Adrenal gland (tissue), 12 donors: ENCODE measurements around the gene TMEM270. TPM values are rescaled to one million over a fixed set of nuclear protein-coding genes. Genes with fewer than 3 reads are reported as not detected.
A peak's percentile ranks its signal among the peaks of the same experiment; 100 is the strongest.

Experiments
- DNase-seq, 7 donors: peaks; one replicate each; pipeline ENCODE4 v3.0.0-alpha.2; 2019 to 2020
- H3K27ac ChIP-seq, 5 donors: fragments of 200-600 bp; sonication (generic) in 4 of 5; 1 replicate in 3 of 5; 2 replicates in 2 of 5; pipeline versions ENCODE4 v1.5.1 to v1.8.0; 2016 to 2020; ENCODE audit warnings: mild to moderate bottlenecking in 1 of 5
- H3K27me3 ChIP-seq: fragments of 200-600 bp; 2 replicates; pipeline ENCODE4 v1.8.0; 2021
- H3K36me3 ChIP-seq, 2 donors: fragments of 200-600 bp; replicated peaks in 1 of 2; 1 replicate in 1 of 2; 2 replicates in 1 of 2; pipeline versions ENCODE4 v1.5.1 to v1.8.0; 2018 to 2022
- H3K4me1 ChIP-seq, 2 donors: fragments of 200-600 bp; replicated peaks in 1 of 2; 1 replicate in 1 of 2; 2 replicates in 1 of 2; pipeline versions ENCODE4 v1.5.1 to v1.8.0; 2018 to 2021
- H3K4me3 ChIP-seq, 4 donors: fragments of 200-600 bp; sonication (generic) in 3 of 4; one replicate each; pipeline ENCODE4 v1.5.1; 2016 to 2018
- H3K9me3 ChIP-seq, 3 donors: fragments of 200-600 bp; sonication (generic) in 1 of 3; replicated peaks in 1 of 3; 1 replicate in 2 of 3; 2 replicates in 1 of 3; pipeline versions ENCODE4 v1.5.1 to v1.8.0; 2016 to 2021
- CTCF ChIP-seq, 6 experiments: fragments of 450-650 bp in 4 of 6; fragments of 200-600 bp in 2 of 6; sonication (generic) in 1 of 6; IDR thresholded peaks; 1 replicate in 5 of 6; 2 replicates in 1 of 6; pipeline versions ENCODE4 v1.5.1 to v1.8.0; 2016 to 2021; ENCODE audit warnings: antibody characterized with exemption in 6 of 6, mild to moderate bottlenecking in 2 of 6, moderate library complexity in 1 of 6
- POLR2A ChIP-seq, 2 donors: fragments of 450-650 bp; IDR thresholded peaks; one replicate each; pipeline ENCODE4 v1.6.1; 2017; ENCODE audit warnings: antibody characterized with exemption in 2 of 2, mild to moderate bottlenecking in 2 of 2, moderate library complexity in 1 of 2
- WGBS, 4 donors: extraction: QIAGEN DNeasy Blood & Tissue Kit in 2 of 4; methylation state at CpG; one replicate each; pipeline versions ENCODE4 v1.1.5 to v1.1.7; 2013 to 2017; 5-methylcytosine and 5-hydroxymethylcytosine counted together
- intact Hi-C, 2 donors: fragments of 100-400 bp; cut with DNase I; formaldehyde crosslinking; loops; one replicate each; pipeline versions ENCODE4 v1.14.1 to v1.15.0; 2022 to 2023
- polyA plus RNA-seq, 3 donors: library from polyadenylated mRNA; stranded (reverse); fragments of 200-250 nt in 2 of 3; fragments of 350-450 nt in 1 of 3; fragmentation: Illumina TruSeq in 1 of 3; extraction: RNeasy Lipid Tissue Mini Kit (QIAGEN cat#74804) in 1 of 3; gene quantifications; one replicate each; pipeline ENCODE4 v1.2.3, GENCODE V29; 2013 to 2014
- total RNA-seq, 9 donors: library from RNA; depleted of rRNA in 4 of 9; stranded (reverse); fragments of >200 nt in 4 of 9; fragments of 120-200 nt in 1 of 9; fragmentation: NEBNext Ultra II Directional in 1 of 9; extraction: Animal tissue kit (Norgen Biotek cat#: 25700) in 1 of 9; gene quantifications; one replicate each; pipeline versions ENCODE4 v1.1.0 to v1.2.4, GENCODE V29; 2013 to 2023
- donor health status: healthy with polysubstance abuse.
- donor health status: Bipolar disorder and iron deficiency.
- donor health status: DM: yes; HTN: yes; CAD: no.
- donor health status: DM: no; HTN: no; CAD: no.
- donor health status: DM: no; HTN: no; CAD: no.
- donor health status: DM: yes; HTN: yes; CAD: no.

The TMEM270 gene
- total and polyA plus RNA-seq, 12 donors = 0.20 to 0.56 TPM; not detected in 10

GRCh38 chr7:73865738-73866445 lies 4.9 kb downstream of the TMEM270 start:
- intact Hi-C loops = loop anchor here (2.0 to 10.0 kb wide), 4 partner anchors 21 to 349 kb away; partner anchors contain the start of genes ELN (in 1 of the 2) and LAT2 (in 1 of the 2)

GRCh38 chr7:73866446-73866767 lies 5.4 kb downstream of the TMEM270 start:
- TF ChIP-seq CTCF (IDR thresholded peaks at IDR 0.05) (no peak), POLR2A (IDR thresholded peaks at IDR 0.05) (no peak)
- Histone ChIP-seq H3K4me1 (no peaks in the 10 kb centered on the region), H3K27me3 (no peaks in the 10 kb centered on the region), H3K9me3 (no peaks in the 10 kb centered on the region), H3K36me3 (no peaks in the 10 kb centered on the region), H3K4me3 (no peak overlapping the region), H3K27ac (no peak overlapping the region)
- DNase-seq = no peak
- WGBS, 4 donors = 78 to 87% (median 84%) methylated on average over 1 of the region's 1 CpG
- intact Hi-C loops = loop anchor here (2.0 to 10.0 kb wide), 4 partner anchors 20 to 348 kb away; partner anchors contain the start of genes ELN (in 1 of the 2) and LAT2 (in 1 of the 2)

More at GRCh38 chr7:73865738-73866445, 4.9 kb downstream of the TMEM270 start:
- 76 to 84% (median 79%) methylated on average over 5 to 6 of the region's 6 CpGs for WGBS, 4 donors
- Histone ChIP-seq H3K27ac (peak overlapping the region in 1 of 5 donors; percentile 41), H3K9me3 (no peaks in the 10 kb centered on the region), H3K4me1 (no peaks in the 10 kb centered on the region), H3K27me3 (no peaks in the 10 kb centered on the region), H3K36me3 (no peaks in the 10 kb centered on the region), H3K4me3 (no peak overlapping the region)
- peak in 6 of 7 donors; percentile 35 to 73 (median 46) for DNase-seq
- TF ChIP-seq POLR2A (IDR thresholded peaks at IDR 0.05) (no peak), CTCF (IDR thresholded peaks at IDR 0.05) (peak; percentile 20 to 64 (median 54))

GRCh38 chr7:73869011-73869798 lies 8.2 kb downstream of the TMEM270 start:
- Histone ChIP-seq H3K4me1 (no peaks in the 10 kb centered on the region), H3K27ac (peak overlapping the region in 1 of 5 donors; percentile 34), H3K36me3 (no peaks in the 10 kb centered on the region), H3K4me3 (no peak overlapping the region), H3K27me3 (no peaks in the 10 kb centered on the region), H3K9me3 (no peaks in the 10 kb centered on the region)
- no peak for TF ChIP-seq POLR2A (IDR thresholded peaks at IDR 0.05)
- TF ChIP-seq CTCF (IDR thresholded peaks at IDR 0.05) = no peak
- intact Hi-C loops = loop anchor here (5.0 to 10.0 kb wide), 3 partner anchors 153 to 346 kb away; partner anchors contain the start of genes ELN (in 1 of the 2) and LAT2 (in 1 of the 2)
- 55 to 68% (median 61%) methylated on average over 21 to 24 of the region's 24 CpGs for WGBS, 4 donors
- no peak for DNase-seq

GRCh38 chr7:73870041-73870492 lies 9.1 kb downstream of the TMEM270 start:
- H3K27ac ChIP-seq = peak overlapping the region in 1 of 5 donors; percentile 34
- TF ChIP-seq CTCF (IDR thresholded peaks at IDR 0.05) (no peak), POLR2A (IDR thresholded peaks at IDR 0.05) (no peak)
- WGBS, 4 donors = 29 to 71% (median 59%) methylated on average over 2 to 15 of the region's 15 CpGs
- H3K9me3 ChIP-seq = no peaks in the 10 kb centered on the region
- intact Hi-C loops = no loop called here
- H3K4me3 ChIP-seq = no peak overlapping the region
- DNase-seq = peak in 2 of 7 donors; percentile 17 to 60
- H3K4me1 ChIP-seq = no peaks in the 10 kb centered on the region
- no peaks in the 10 kb centered on the region for H3K36me3 ChIP-seq
- H3K27me3 ChIP-seq = no peaks in the 10 kb centered on the region
